HEK293T (cell line): ENCODE data around the gene NEB.

Source experiments
- FOXK2 ChIP-seq: fragments of 450-650 bp; IDR thresholded peaks from 2 replicates; pipeline ENCODE4 v1.6.1; 2016; ENCODE audit warnings: mild to moderate bottlenecking
- TARDBP ChIP-seq: fragments of 450-650 bp; IDR thresholded peaks from 2 replicates; pipeline ENCODE4 v1.6.1; 2016

- TF ChIP-seq FOXK2 (no peak), TARDBP (no peak)
These were observed 174.0 kb downstream of the NEB start for GRCh38 chr2:151560289-151560688.
